ENCODE measurements around the gene ABCG1. TPM values are rescaled to one million over a fixed set of nuclear protein-coding genes. Genes with fewer than 3 reads are reported as not detected.

Gene ABCG1
- total and polyA plus RNA-seq, 11 donors = 3.3 to 25.3 (median 13.5) TPM

GRCh38 chr21:42237577-42237976 is 18.6 kb downstream of the ABCG1 start:
- no peaks in the 10 kb centered on the region for H3K9me3 ChIP-seq
- H3K27me3 ChIP-seq = no peaks in the 10 kb centered on the region
- DNase-seq = no peak
- ATAC-seq = no peak
- H3K4me3 ChIP-seq = no peak overlapping the region
- WGBS, 4 donors = 89 to 97% (median 91%) methylated on average over 3 of the region's 3 CpGs
- TF ChIP-seq POLR2A (IDR thresholded peaks at IDR 0.05) = no peak
- TF ChIP-seq, protein P1, sequence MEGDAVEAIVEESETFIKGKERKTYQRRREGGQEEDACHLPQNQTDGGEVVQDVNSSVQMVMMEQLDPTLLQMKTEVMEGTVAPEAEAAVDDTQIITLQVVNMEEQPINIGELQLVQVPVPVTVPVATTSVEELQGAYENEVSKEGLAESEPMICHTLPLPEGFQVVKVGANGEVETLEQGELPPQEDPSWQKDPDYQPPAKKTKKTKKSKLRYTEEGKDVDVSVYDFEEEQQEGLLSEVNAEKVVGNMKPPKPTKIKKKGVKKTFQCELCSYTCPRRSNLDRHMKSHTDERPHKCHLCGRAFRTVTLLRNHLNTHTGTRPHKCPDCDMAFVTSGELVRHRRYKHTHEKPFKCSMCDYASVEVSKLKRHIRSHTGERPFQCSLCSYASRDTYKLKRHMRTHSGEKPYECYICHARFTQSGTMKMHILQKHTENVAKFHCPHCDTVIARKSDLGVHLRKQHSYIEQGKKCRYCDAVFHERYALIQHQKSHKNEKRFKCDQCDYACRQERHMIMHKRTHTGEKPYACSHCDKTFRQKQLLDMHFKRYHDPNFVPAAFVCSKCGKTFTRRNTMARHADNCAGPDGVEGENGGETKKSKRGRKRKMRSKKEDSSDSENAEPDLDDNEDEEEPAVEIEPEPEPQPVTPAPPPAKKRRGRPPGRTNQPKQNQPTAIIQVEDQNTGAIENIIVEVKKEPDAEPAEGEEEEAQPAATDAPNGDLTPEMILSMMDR (IDR thresholded peaks at IDR 0.05) = no peak
- no peaks in the 10 kb centered on the region for H3K36me3 ChIP-seq
- intact Hi-C loops (cut with DNase I) = loop anchor here in 3 of 10 donors (2.0 to 10.0 kb wide), 4 partner anchors 23 to 233 kb away; no protein-coding TSS in a partner anchor
- H3K4me1 ChIP-seq = peaks cover 18 to 66% (median 50%) of the 10 kb centered on the region in 12 donors
- H3K27ac ChIP-seq = peak overlapping the region in 5 of 12 donors; percentile 83 to 91 (median 88)

GRCh38 chr21:42238185-42238934 is 19.4 kb downstream of the ABCG1 start:
- Histone ChIP-seq H3K27ac (peak overlapping the region in 3 of 12 donors; percentile 5 to 91 (median 28)), H3K9me3 (no peaks in the 10 kb centered on the region), H3K36me3 (no peaks in the 10 kb centered on the region), H3K27me3 (no peaks in the 10 kb centered on the region), H3K4me3 (no peak overlapping the region), H3K4me1 (peaks cover 18 to 58% (median 42%) of the 10 kb centered on the region in 12 donors)
- WGBS, 4 donors = 59 to 71% (median 61%) methylated on average over 12 of the region's 12 CpGs
- no peak for ATAC-seq
- intact Hi-C loops (cut with DNase I) = loop anchor here in 3 of 10 donors (10.0 kb wide), 3 partner anchors 54 to 234 kb away; no protein-coding TSS in a partner anchor
- no peak for TF ChIP-seq POLR2A (IDR thresholded peaks at IDR 0.05)
- TF ChIP-seq, protein P1 (IDR thresholded peaks at IDR 0.05) = no peak
- peak in 1 of 5 donors; percentile 12 for DNase-seq

- no peak for TF ChIP-seq POLR2A (IDR thresholded peaks at IDR 0.05)
- TF ChIP-seq, protein P1 (IDR thresholded peaks at IDR 0.05) = no peak
- Histone ChIP-seq H3K27me3 (no peaks in the 10 kb centered on the region), H3K4me3 (no peak overlapping the region), H3K36me3 (no peaks in the 10 kb centered on the region), H3K9me3 (no peaks in the 10 kb centered on the region), H3K27ac (no peak overlapping the region), H3K4me1 (peaks cover 8 to 46% (median 34%) of the 10 kb centered on the region in 12 donors)
- no peak for ATAC-seq
- 94 to 97% (median 96%) methylated on average over 5 to 8 of the region's 8 CpGs for whole genome bisulfite sequencing, 4 donors
- DNase-seq = peak in 1 of 5 donors; percentile 9
- intact Hi-C loops (cut with DNase I) = loop anchor here in 3 of 10 donors (10.0 kb wide), 3 partner anchors 55 to 235 kb away; no protein-coding TSS in a partner anchor
Observed at GRCh38 chr21:42239556-42239955, 20.6 kb downstream of the ABCG1 start.

GRCh38 chr21:42239973-42240372 is 21.0 kb downstream of the ABCG1 start:
- intact Hi-C loops (cut with DNase I) = loop anchor here in 4 of 10 donors (5.0 to 10.0 kb wide), 4 partner anchors 55 to 235 kb away; no protein-coding TSS in a partner anchor
- H3K9me3 ChIP-seq = no peaks in the 10 kb centered on the region
- no peak overlapping the region for H3K27ac ChIP-seq
- ATAC-seq (no peak), DNase-seq (peak in 1 of 5 donors; percentile 20)
- H3K4me1 ChIP-seq = peaks cover 8 to 48% (median 32%) of the 10 kb centered on the region in 12 donors
- TF ChIP-seq, protein P1 (IDR thresholded peaks at IDR 0.05) = no peak
- no peak for TF ChIP-seq POLR2A (IDR thresholded peaks at IDR 0.05)
- WGBS, 4 donors = 87 to 100% (median 97%) methylated on average over 5 to 8 of the region's 8 CpGs
- no peak overlapping the region for H3K4me3 ChIP-seq
- H3K36me3 ChIP-seq = no peaks in the 10 kb centered on the region
- H3K27me3 ChIP-seq = no peaks in the 10 kb centered on the region

Data from heart left ventricle (tissue), 16 donors.